ENCODE measurements around the gene SYNGR1. TPM values are rescaled to one million over a fixed set of nuclear protein-coding genes. Genes with fewer than 3 reads are reported as not detected.
"Not testable (repeated sequence)": the region's sequence is repeated elsewhere in the genome, so short reads cannot be mapped to it uniquely, and the experiment has no call there.

SYNGR1 gene
- total RNA-seq, 2 experiments from 2014 or later, result 2.4 to 3.8 TPM

DNA sequence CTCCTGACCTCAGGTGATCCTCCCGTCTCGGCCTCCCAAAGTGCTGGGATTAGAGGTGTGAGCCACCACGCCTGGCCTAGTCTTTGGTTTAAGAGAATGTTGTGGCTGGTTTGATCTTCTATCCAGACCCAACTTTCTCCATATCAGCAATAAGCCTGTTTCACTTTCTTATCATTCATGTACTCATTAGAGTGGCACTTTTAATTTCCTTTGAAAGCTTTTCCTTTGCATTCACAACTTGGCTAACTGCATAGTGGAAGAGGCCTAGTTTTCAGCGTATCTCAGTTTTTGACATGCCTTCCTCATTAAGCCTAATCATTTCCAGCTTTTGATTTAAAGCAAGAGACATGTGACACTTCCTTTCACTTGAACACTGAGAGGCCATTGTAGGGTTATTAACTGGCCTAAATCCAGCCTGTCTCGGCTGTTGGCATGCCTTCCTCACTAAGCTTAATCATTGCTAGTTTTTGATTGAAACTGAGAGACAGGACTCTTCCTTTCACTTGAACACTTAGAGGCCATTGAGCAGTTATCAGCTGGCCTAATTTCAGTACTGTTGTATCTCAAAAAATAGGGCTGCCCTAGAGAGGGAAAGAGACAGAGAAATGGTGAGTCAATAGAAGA, 17.2 kb upstream of the SYNGR1 start:
- Mint-ChIP-seq H3K9me3 (no peaks in the 10 kb centered on the region), H3K36me3 (ENCODE audit: low read depth) (no peaks in the 10 kb centered on the region), H3K27me3 (no peaks in the 10 kb centered on the region), H3K4me1 (ENCODE audit: low read depth) (peaks cover 16% of the 10 kb centered on the region), H3K27ac (no peak overlapping the region), H3K4me3 (no peak overlapping the region)
- ATAC-seq (peak; percentile 34), DNase-seq (no peak)
- intact Hi-C loops (cut with micrococcal nuclease), result no loop called here
- ChIA-PET CTCF (interaction anchor here (1.6 to 7.8 kb wide), 6 partner anchors 9 to 196 kb away, joined by 5 to 66 read pairs (median 13); partner anchors contain the start of gene RPL3), POLR2A (interaction anchor here (5.9 kb wide), 1 partner anchor 15 kb away, joined by 47 read pairs; the partner anchor contains the start of gene RPL3)
- TF ChIP-seq, protein P1, sequence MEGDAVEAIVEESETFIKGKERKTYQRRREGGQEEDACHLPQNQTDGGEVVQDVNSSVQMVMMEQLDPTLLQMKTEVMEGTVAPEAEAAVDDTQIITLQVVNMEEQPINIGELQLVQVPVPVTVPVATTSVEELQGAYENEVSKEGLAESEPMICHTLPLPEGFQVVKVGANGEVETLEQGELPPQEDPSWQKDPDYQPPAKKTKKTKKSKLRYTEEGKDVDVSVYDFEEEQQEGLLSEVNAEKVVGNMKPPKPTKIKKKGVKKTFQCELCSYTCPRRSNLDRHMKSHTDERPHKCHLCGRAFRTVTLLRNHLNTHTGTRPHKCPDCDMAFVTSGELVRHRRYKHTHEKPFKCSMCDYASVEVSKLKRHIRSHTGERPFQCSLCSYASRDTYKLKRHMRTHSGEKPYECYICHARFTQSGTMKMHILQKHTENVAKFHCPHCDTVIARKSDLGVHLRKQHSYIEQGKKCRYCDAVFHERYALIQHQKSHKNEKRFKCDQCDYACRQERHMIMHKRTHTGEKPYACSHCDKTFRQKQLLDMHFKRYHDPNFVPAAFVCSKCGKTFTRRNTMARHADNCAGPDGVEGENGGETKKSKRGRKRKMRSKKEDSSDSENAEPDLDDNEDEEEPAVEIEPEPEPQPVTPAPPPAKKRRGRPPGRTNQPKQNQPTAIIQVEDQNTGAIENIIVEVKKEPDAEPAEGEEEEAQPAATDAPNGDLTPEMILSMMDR (IDR thresholded peaks at IDR 0.05), result no peak

DNA sequence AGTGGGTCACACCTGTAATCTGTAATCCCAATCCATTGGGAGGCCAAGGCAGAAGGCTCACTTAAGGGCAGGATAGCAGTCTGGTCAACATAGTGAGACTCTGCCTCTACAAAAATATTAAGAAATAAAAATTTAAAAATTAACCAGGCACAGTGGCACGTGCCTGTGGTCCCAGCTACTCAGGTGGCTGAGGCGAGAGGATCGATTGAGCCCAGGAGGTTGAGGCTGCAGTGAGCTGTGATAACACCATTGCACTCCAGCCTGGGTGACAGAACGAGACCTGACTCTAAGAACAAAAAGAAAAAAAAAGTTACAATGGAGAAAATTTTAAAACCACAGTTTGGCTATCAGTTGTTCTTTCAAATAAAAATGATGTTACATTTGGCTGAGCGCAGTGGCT, 13.4 kb upstream of the SYNGR1 start:
- POLR2A ChIA-PET, result no interaction called here
- DNase-seq (no peak), ATAC-seq (no peak)
- peaks cover 11% of the 10 kb centered on the region for H3K4me1 Mint-ChIP-seq (ENCODE audit: low read depth)
- no peaks in the 10 kb centered on the region for H3K9me3 Mint-ChIP-seq
- CTCF ChIA-PET, result interaction anchor here (1.9 kb wide), 1 partner anchor 20 kb away, joined by 5 read pairs; no protein-coding TSS in a partner anchor
- H3K27me3 Mint-ChIP-seq, result no peaks in the 10 kb centered on the region
- intact Hi-C loops (cut with micrococcal nuclease), result no loop called here
- no peaks in the 10 kb centered on the region for H3K36me3 Mint-ChIP-seq (ENCODE audit: low read depth)
- TF ChIP-seq, protein P1 (IDR thresholded peaks at IDR 0.05), result no peak
- no peak overlapping the region for H3K4me3 Mint-ChIP-seq
- H3K27ac Mint-ChIP-seq, result no peak overlapping the region

DNA sequence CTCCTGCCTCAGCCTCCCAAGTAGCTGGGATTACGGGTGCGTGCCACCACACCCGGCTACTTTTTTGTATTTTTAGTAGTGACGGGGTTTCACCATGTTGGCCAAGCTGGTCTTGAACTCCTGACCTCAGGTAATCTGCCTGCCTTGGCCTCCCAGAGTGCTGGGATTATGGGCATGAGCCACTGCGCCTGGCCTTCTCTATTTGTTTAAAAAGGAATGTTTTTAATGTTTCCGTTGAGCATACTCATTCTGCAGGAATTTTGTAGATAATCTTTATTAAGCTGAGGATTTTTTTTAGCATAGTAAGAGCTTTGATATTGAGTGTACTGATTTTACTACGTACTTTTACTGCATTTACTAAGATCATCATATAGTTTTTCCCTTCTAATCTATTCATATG, 10.0 kb upstream of the SYNGR1 start:
- H3K4me3 Mint-ChIP-seq; H3K27me3 Mint-ChIP-seq; H3K36me3 Mint-ChIP-seq (ENCODE audit: low read depth); DNase-seq; H3K9me3 Mint-ChIP-seq; intact Hi-C loops (cut with micrococcal nuclease); H3K4me1 Mint-ChIP-seq (ENCODE audit: low read depth); ATAC-seq; H3K27ac Mint-ChIP-seq; POLR2A ChIA-PET: not testable (repeated sequence)
- CTCF ChIA-PET, result interaction anchor here (1.3 to 5.7 kb wide), 2 partner anchors 9 to 15 kb away, joined by 3 to 66 read pairs; no protein-coding TSS in a partner anchor

DNA sequence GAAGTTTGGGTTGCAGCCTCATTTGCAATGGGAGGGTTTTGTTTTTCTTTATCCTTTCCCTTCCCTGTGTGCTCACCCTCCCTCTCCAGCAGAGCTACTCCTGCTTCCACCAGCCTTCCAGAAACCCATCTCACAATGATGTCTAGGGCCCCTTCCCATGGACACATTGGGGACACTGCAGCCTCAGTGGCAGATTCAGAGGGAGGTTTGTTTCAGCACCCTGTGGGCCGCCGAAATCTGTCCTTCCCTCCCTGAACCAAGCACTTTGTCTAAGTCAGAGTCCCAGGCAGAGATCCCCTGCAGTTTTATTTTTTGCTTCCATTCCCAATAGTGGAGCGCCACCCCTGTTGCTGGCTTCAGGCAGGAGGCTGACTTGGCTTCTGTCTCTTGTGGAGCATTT, 8.6 kb upstream of the SYNGR1 start:
- Mint-ChIP-seq H3K9me3 (no peaks in the 10 kb centered on the region), H3K36me3 (ENCODE audit: low read depth) (no peaks in the 10 kb centered on the region), H3K4me3 (no peak overlapping the region), H3K4me1 (ENCODE audit: low read depth) (peaks cover 4% of the 10 kb centered on the region), H3K27me3 (peaks cover 6% of the 10 kb centered on the region), H3K27ac (no peak overlapping the region)
- intact Hi-C loops (cut with micrococcal nuclease), result no loop called here
- ATAC-seq, result no peak
- DNase-seq, result no peak
- ChIA-PET CTCF (interaction anchor here (5.7 kb wide), 1 partner anchor 11 kb away, joined by 66 read pairs; no protein-coding TSS in a partner anchor), POLR2A (interaction anchor here (0.6 kb wide), 1 partner anchor 21 kb away, joined by 3 read pairs; the partner anchor contains the start of gene RPL3)
- TF ChIP-seq, protein P1 (IDR thresholded peaks at IDR 0.05), result no peak

DNA sequence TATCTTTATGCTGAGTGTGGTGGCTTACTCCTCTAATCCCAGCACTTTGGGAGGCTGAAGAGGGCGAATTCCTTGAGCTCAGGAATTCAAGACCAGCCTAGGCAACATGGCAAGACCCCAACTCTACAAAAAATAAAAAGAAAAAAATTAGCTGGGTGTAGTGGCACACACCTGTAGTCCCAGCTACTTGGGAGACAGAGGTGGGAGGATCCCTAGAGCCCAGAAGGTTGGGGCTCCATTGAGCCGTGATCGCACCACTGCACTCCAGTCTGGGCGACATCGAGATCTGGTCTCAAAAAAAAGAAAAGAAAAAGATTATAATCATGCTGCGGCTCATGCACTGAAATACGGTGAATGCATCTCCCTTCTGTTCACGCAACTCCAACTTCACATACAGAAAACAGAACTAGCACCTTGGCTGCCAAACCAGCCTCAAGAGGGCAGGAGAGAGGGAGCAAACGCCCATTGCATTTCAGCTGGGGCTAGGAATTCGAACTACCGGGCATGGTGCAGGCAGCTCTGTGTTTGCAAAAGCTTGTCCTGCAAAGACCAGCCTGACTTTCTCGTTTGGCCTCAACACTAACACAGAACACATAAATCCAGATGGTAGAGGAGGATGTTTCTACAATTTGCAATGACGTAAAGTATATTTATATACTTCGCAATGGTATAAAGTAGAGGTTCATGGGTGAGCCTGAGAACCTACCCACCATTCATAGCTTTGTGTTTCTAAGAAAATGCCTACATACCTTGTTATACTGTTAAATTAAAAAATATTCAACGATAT, 6.3 kb upstream of the SYNGR1 start:
- DNase-seq (peak; percentile 69), ATAC-seq (peak; percentile 77)
- no peaks in the 10 kb centered on the region for H3K9me3 Mint-ChIP-seq
- H3K27me3 Mint-ChIP-seq, result peaks cover 8% of the 10 kb centered on the region
- H3K4me3 Mint-ChIP-seq, result no peak overlapping the region
- H3K4me1 Mint-ChIP-seq (ENCODE audit: low read depth), result peaks cover 4% of the 10 kb centered on the region
- TF ChIP-seq, protein P1 (IDR thresholded peaks at IDR 0.05), result peak; percentile 72
- CTCF ChIA-PET, result interaction anchor here (0.7 to 5.7 kb wide), 17 partner anchors 9 to 341 kb away, joined by 3 to 66 read pairs (median 4); partner anchors contain the start of genes MIEF1, RPL3 and TAB1
- intact Hi-C loops (cut with micrococcal nuclease), result no loop called here
- no peaks in the 10 kb centered on the region for H3K36me3 Mint-ChIP-seq (ENCODE audit: low read depth)
- no peak overlapping the region for H3K27ac Mint-ChIP-seq
- POLR2A ChIA-PET, result no interaction called here

Data from activated CD8-positive, alpha-beta T cell treated with anti-CD3 and anti-CD28 coated beads for 36 hours (primary cell).